ENCODE results near the gene UVRAG.

DNA sequence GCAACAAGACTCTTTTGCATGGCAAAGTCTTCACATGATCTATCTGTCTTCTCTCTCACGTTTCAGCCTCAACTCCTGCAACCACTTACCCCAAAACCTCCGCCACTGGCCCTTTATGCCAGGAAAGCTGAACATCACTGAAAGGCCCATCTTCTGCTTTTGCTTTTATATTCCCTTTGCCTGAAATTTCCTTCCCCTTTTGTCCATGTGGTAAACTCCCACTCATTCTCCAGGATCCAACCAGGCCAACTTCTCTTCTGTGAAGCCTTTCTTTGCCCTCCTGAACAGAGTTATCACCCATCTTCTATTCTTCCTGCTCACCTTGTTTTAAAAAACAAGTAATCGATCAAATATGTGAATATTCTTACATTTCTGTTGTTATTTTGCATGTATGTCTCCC is 273.5 kb downstream of the UVRAG start:
- TF ChIP-seq, protein P1, sequence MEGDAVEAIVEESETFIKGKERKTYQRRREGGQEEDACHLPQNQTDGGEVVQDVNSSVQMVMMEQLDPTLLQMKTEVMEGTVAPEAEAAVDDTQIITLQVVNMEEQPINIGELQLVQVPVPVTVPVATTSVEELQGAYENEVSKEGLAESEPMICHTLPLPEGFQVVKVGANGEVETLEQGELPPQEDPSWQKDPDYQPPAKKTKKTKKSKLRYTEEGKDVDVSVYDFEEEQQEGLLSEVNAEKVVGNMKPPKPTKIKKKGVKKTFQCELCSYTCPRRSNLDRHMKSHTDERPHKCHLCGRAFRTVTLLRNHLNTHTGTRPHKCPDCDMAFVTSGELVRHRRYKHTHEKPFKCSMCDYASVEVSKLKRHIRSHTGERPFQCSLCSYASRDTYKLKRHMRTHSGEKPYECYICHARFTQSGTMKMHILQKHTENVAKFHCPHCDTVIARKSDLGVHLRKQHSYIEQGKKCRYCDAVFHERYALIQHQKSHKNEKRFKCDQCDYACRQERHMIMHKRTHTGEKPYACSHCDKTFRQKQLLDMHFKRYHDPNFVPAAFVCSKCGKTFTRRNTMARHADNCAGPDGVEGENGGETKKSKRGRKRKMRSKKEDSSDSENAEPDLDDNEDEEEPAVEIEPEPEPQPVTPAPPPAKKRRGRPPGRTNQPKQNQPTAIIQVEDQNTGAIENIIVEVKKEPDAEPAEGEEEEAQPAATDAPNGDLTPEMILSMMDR (IDR thresholded peaks at IDR 0.05): no peak
- TF ChIP-seq EP300 (IDR thresholded peaks at IDR 0.05) (no peak), POLR2A (IDR thresholded peaks at IDR 0.05) (no peak)

Measured in tibial nerve (tissue), 4 donors.